Measurements from ENCODE around the gene TMEM176A.

DNA sequence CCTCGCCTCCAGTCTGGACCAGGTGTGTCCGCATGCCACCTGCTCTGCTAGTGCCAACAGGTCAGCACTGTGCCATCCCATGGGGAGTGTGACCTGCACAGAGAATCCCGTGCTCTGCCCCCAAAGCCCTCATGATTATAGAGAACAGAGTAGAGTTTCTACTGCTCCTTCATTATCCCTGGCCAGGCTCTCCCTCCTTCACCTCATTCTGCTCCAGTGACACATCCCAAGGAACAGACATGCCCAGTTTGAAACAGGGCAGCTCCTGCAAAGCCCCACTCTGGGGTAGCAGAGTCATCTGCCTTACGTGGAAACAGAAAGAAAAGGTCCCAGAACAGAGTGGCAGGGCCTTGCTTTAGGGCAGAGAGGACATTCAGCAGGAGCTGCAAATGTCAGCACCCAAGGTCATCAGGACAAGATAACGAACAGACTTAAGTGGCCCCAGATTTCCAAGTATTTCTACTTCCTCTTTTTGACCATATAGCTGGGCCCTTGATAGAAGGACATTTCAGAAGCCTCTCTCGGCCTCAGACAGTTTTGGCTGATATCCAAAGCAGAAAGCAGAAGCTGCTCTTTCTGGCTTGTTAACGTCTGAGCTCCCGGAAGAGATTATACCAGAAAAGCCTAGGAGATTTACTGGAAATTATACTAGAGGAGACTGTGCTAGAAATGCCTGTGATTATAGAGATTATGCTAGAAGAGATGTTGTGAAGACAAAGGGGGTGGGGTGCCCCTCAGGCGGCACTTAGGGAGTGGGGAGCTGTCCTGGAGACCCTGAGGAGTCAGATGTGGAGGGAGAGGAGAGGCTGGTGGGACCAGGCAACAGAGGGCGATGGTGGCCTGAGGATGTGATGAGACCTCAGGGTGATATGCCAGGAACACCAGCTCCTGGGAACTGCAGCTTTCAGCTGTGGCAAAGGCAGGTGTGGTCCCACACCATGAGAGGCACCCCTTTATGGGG, 13.0 kb upstream of the TMEM176A start:
- no peak for TF ChIP-seq RAD21 (conservative IDR thresholded peaks at IDR 0.05)
- no peak for TF ChIP-seq EZH2 (IDR thresholded peaks at IDR 0.05; ENCODE audit: borderline replicate concordance, insufficient read depth, low read length, poor library complexity, severe bottlenecking)
- TF ChIP-seq, protein P1, sequence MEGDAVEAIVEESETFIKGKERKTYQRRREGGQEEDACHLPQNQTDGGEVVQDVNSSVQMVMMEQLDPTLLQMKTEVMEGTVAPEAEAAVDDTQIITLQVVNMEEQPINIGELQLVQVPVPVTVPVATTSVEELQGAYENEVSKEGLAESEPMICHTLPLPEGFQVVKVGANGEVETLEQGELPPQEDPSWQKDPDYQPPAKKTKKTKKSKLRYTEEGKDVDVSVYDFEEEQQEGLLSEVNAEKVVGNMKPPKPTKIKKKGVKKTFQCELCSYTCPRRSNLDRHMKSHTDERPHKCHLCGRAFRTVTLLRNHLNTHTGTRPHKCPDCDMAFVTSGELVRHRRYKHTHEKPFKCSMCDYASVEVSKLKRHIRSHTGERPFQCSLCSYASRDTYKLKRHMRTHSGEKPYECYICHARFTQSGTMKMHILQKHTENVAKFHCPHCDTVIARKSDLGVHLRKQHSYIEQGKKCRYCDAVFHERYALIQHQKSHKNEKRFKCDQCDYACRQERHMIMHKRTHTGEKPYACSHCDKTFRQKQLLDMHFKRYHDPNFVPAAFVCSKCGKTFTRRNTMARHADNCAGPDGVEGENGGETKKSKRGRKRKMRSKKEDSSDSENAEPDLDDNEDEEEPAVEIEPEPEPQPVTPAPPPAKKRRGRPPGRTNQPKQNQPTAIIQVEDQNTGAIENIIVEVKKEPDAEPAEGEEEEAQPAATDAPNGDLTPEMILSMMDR (IDR thresholded peaks at IDR 0.05; ENCODE audit: poor library complexity, severe bottlenecking): no peak
- TF ChIP-seq EP300 (conservative IDR thresholded peaks at IDR 0.05; ENCODE audit: poor library complexity, severe bottlenecking): no peak
- TF ChIP-seq POLR2AphosphoS5 (IDR thresholded peaks at IDR 0.05): no peak
- TF ChIP-seq, protein P2, sequence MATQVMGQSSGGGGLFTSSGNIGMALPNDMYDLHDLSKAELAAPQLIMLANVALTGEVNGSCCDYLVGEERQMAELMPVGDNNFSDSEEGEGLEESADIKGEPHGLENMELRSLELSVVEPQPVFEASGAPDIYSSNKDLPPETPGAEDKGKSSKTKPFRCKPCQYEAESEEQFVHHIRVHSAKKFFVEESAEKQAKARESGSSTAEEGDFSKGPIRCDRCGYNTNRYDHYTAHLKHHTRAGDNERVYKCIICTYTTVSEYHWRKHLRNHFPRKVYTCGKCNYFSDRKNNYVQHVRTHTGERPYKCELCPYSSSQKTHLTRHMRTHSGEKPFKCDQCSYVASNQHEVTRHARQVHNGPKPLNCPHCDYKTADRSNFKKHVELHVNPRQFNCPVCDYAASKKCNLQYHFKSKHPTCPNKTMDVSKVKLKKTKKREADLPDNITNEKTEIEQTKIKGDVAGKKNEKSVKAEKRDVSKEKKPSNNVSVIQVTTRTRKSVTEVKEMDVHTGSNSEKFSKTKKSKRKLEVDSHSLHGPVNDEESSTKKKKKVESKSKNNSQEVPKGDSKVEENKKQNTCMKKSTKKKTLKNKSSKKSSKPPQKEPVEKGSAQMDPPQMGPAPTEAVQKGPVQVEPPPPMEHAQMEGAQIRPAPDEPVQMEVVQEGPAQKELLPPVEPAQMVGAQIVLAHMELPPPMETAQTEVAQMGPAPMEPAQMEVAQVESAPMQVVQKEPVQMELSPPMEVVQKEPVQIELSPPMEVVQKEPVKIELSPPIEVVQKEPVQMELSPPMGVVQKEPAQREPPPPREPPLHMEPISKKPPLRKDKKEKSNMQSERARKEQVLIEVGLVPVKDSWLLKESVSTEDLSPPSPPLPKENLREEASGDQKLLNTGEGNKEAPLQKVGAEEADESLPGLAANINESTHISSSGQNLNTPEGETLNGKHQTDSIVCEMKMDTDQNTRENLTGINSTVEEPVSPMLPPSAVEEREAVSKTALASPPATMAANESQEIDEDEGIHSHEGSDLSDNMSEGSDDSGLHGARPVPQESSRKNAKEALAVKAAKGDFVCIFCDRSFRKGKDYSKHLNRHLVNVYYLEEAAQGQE (IDR thresholded peaks at IDR 0.05; ENCODE audit: borderline replicate concordance): no peak
- TF ChIP-seq TAF1 (IDR thresholded peaks at IDR 0.05; ENCODE audit: low read depth): no peak
